Pancreas (tissue), 10 donors: ENCODE measurements around the gene CACNA2D3. TPM values are rescaled to one million over a fixed set of nuclear protein-coding genes. Genes with fewer than 3 reads are reported as not detected.

ENCODE experiments used
- ATAC-seq, 4 donors: fragments of 200-7000 bp; cut with Tn5 transposase; one replicate each; pipeline versions ENCODE4 v1.8.0 to v1.9.1; 2020; ENCODE audit warnings: mild to moderate bottlenecking in 4 of 4, moderate library complexity in 4 of 4
- DNase-seq, 6 donors: peaks; one replicate each; pipeline ENCODE4 v3.0.0-alpha.2; 2020
- FAIRE-seq: peaks from 2 replicates; lab custom pipeline; 2012; peaks lifted over from hg19 to GRCh38; lab: Jason Lieb, UNC
- H3K27ac ChIP-seq, 4 donors: fragments of 200-600 bp; sonication (generic); 1 replicate in 3 of 4; 2 replicates in 1 of 4; pipeline versions ENCODE4 v1.5.0 to v1.8.0; 2020
- H3K27me3 ChIP-seq, 4 donors: fragments of 200-600 bp; one replicate each; pipeline ENCODE4 v1.8.0; 2021
- H3K36me3 ChIP-seq, 3 donors: fragments of 200-600 bp; sonication (generic) in 1 of 3; one replicate each; pipeline versions ENCODE4 v1.5.0 to v1.8.0; 2020 to 2021
- H3K4me1 ChIP-seq, 3 donors: fragments of 200-600 bp; one replicate each; pipeline ENCODE4 v1.8.0; 2021
- H3K4me3 ChIP-seq, 4 donors: fragments of 200-600 bp; sonication (generic) in 2 of 4; one replicate each; pipeline versions ENCODE4 v1.5.0 to v1.8.0; 2020 to 2021
- H3K9me3 ChIP-seq, 4 donors: fragments of 200-600 bp; one replicate each; pipeline ENCODE4 v1.8.0; 2021
- WGBS, 2 donors: extraction: QIAGEN DNeasy Blood & Tissue Kit; methylation state at CpG; one replicate each; pipeline ENCODE4 v1.1.7; 2013; 5-methylcytosine and 5-hydroxymethylcytosine counted together
- intact Hi-C, 3 donors: fragments of 100-400 bp; cut with DNase I; formaldehyde crosslinking; loops; one replicate each; pipeline versions ENCODE4 v1.11.1 to v1.14.2; 2022
- polyA plus RNA-seq, 2 donors: library from polyadenylated mRNA; stranded (reverse); fragments of 200-250 nt; gene quantifications; one replicate each; pipeline ENCODE4 v1.2.3, GENCODE V29; 2013
- total RNA-seq, 6 donors: library from RNA; stranded (reverse); fragmentation: NEBNext Ultra II Directional in 4 of 6; extraction: Animal tissue kit (Norgen Biotek cat#: 25700) in 4 of 6; gene quantifications; one replicate each; pipeline versions ENCODE4 v1.2.1 to v1.2.4, GENCODE V29; 2021 to 2023
- TF ChIP-seq, protein P1 (sequence below), 4 donors: fragments of 200-600 bp; sonication (generic) in 3 of 4; IDR thresholded peaks; one replicate each; pipeline versions ENCODE4 v1.5.0 to v1.8.0; 2021; ENCODE audit warnings: antibody characterized with exemption in 4 of 4
- donor health status: healthy with polysubstance abuse.
- donor health status: DM: no; HTN: no; CAD: no; lungs with moderate emphysema.
- donor health status: DM: no; HTN: no; CAD: no.
- donor health status: control.
- donor health status: control.
- donor health status: Bipolar disorder and iron deficiency.
- donor health status: DM: yes; HTN: yes; CAD: no.
- donor health status: DM: no; HTN: no; CAD: no.
- donor health status: DM: no; HTN: no; CAD: no.
- donor health status: DM: yes; HTN: yes; CAD: no.

The CACNA2D3 gene
- total and polyA plus RNA-seq, 8 donors: 0.19 to 0.75 (median 0.37) TPM; not detected in 2

DNA sequence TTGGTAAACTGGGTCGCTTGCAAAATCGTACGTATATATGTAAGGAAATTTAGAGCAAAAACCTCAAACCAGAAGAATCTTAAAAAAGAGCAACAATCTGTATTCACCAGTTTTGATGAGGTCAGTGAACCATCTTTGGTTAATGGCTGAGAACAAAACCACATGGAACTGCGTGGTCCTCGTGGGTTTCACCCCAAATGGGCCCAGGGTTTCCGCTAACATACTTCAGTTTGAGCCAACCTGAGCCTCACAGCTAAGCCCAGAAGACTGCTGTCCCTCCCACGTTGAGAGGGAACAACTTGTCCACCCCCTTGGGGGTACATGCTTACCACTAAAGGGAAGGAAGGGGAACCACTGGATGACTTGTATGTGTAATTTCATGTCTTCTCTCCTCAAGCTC is 204.6 kb downstream of the CACNA2D3 start:
- Histone ChIP-seq H3K9me3 (no peaks in the 10 kb centered on the region), H3K27me3 (no peaks in the 10 kb centered on the region), H3K36me3 (no peaks in the 10 kb centered on the region), H3K27ac (no peak overlapping the region), H3K4me1 (peaks cover 2 to 8% (median 4%) of the 10 kb centered on the region in 3 donors), H3K4me3 (no peak overlapping the region)
- no peak for ATAC-seq
- no peak for FAIRE-seq
- no peak for DNase-seq
- TF ChIP-seq, protein P1, sequence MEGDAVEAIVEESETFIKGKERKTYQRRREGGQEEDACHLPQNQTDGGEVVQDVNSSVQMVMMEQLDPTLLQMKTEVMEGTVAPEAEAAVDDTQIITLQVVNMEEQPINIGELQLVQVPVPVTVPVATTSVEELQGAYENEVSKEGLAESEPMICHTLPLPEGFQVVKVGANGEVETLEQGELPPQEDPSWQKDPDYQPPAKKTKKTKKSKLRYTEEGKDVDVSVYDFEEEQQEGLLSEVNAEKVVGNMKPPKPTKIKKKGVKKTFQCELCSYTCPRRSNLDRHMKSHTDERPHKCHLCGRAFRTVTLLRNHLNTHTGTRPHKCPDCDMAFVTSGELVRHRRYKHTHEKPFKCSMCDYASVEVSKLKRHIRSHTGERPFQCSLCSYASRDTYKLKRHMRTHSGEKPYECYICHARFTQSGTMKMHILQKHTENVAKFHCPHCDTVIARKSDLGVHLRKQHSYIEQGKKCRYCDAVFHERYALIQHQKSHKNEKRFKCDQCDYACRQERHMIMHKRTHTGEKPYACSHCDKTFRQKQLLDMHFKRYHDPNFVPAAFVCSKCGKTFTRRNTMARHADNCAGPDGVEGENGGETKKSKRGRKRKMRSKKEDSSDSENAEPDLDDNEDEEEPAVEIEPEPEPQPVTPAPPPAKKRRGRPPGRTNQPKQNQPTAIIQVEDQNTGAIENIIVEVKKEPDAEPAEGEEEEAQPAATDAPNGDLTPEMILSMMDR (IDR thresholded peaks at IDR 0.05): no peak
- 83 to 86% methylated on average over 7 of the region's 7 CpGs for WGBS, 2 donors
- intact Hi-C loops: no loop called here

DNA sequence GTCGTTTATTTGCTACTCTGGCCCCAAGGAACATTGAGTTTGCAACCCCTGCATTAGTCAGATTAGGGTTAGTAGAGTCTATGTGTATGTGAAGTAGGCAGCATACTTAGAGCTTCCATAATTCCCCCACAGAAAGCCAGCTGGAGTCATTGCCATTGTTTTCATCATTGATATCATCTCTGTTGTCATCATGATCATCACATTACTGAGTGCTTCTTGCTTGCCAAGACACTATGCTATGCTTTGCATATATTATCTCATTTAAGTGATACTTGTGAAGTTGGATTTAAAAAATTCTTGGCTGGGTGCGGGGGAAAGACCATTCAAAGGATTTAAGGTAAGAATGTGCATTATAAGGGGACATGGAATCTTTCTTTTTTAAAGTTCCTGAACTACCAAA is 209.0 kb downstream of the CACNA2D3 start:
- no peaks in the 10 kb centered on the region for H3K27me3 ChIP-seq
- no peak for DNase-seq
- H3K27ac ChIP-seq: no peak overlapping the region
- ATAC-seq: no peak
- H3K4me1 ChIP-seq: no peaks in the 10 kb centered on the region
- no peak for FAIRE-seq
- no peaks in the 10 kb centered on the region for H3K36me3 ChIP-seq
- H3K9me3 ChIP-seq: no peaks in the 10 kb centered on the region
- 73 to 87% methylated on average over 2 of the region's 2 CpGs for WGBS, 2 donors
- intact Hi-C loops: no loop called here
- no peak overlapping the region for H3K4me3 ChIP-seq
- TF ChIP-seq, protein P1 (IDR thresholded peaks at IDR 0.05): no peak

DNA sequence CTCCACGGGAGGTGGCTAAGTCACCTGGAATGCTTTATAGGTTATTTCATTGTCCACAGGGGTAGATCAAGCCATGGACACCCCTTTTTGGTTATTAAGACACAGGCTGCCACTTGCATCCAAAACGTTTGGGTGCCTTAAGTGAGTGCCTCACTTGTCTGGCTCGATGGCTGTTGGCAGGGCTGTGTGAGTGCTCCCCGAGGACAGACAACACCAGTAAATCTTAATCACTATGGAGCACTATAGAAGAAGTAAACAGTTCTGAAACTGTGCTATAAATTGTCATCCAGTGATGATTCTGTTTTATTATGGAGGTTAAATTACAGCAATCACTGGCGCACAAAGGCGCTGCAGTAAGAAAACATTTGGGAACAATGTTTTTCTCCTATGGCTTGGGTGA is 215.5 kb downstream of the CACNA2D3 start:
- intact Hi-C loops: no loop called here
- Histone ChIP-seq H3K4me1 (no peaks in the 10 kb centered on the region), H3K36me3 (no peaks in the 10 kb centered on the region), H3K27ac (no peak overlapping the region), H3K4me3 (no peak overlapping the region), H3K9me3 (no peaks in the 10 kb centered on the region), H3K27me3 (no peaks in the 10 kb centered on the region)
- TF ChIP-seq, protein P1 (IDR thresholded peaks at IDR 0.05): no peak
- WGBS, 2 donors: 57 to 70% methylated on average over 6 of the region's 6 CpGs
- DNase-seq (no peak), FAIRE-seq (no peak), ATAC-seq (no peak)

DNA sequence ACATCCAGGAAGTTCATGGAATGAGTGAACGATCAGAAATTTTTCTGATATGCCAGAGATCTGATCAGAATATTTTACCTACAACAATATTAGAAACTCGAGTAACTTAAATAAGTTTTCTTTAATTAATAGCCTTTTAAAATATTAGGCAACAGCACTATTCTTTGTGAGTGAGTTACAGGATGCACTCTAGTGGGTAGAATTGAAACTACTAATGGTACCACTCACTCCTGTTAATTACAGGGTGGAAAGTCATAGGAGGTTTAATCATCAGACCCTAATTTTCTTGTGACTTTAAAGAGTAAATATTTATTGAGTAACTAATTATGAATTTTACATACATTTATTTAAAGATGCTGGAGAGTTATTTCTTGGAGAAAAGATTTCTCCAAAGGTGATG is 217.3 kb downstream of the CACNA2D3 start:
- Histone ChIP-seq H3K4me3 (no peak overlapping the region), H3K36me3 (no peaks in the 10 kb centered on the region), H3K4me1 (no peaks in the 10 kb centered on the region), H3K9me3 (no peaks in the 10 kb centered on the region), H3K27me3 (no peaks in the 10 kb centered on the region), H3K27ac (no peak overlapping the region)
- TF ChIP-seq, protein P1 (IDR thresholded peaks at IDR 0.05): no peak
- intact Hi-C loops: no loop called here
- FAIRE-seq (no peak), DNase-seq (no peak), ATAC-seq (no peak)
- WGBS, 2 donors: 26 to 27% methylated on average over 2 of the region's 2 CpGs

DNA sequence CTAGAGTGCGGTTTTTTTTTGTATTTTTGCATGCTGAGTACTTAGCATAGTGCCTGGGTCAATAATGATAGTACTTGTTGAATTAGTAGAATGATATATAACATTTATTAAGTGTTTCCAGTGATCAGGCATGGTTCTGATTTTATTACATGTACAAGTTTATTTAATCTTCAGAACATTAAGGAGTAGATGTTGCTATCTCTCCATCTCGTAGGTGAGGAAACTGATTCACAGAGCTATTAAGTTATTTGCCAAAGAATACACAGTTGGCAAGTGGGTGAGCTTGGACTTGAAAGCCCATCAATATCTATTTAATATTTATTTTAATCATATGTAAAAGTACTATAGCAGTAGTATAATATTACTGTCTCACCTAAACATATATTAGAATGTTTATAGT is 219.5 kb downstream of the CACNA2D3 start:
- TF ChIP-seq, protein P1 (IDR thresholded peaks at IDR 0.05): no peak
- no peak for DNase-seq
- ATAC-seq: no peak
- H3K4me3 ChIP-seq: no peak overlapping the region
- H3K4me1 ChIP-seq: no peaks in the 10 kb centered on the region
- no peaks in the 10 kb centered on the region for H3K27me3 ChIP-seq
- WGBS, 2 donors: 69 to 81% methylated on average over 2 of the region's 2 CpGs
- H3K9me3 ChIP-seq: no peaks in the 10 kb centered on the region
- intact Hi-C loops: no loop called here
- no peaks in the 10 kb centered on the region for H3K36me3 ChIP-seq
- no peak for FAIRE-seq
- no peak overlapping the region for H3K27ac ChIP-seq
